Measurements from ENCODE around the gene RNF146.

GRCh38 chr6:127266178-127266891 lies at the start of gene RNF146:
- TF ChIP-seq CTCF (conservative IDR thresholded peaks at IDR 0.05) (peak; percentile 83), ZFX (IDR thresholded peaks at IDR 0.05) (no peak)

Data from C4-2B (cell line).